ENCODE results near the gene SPINT4.
"Not testable (repeated sequence)": the region's sequence is repeated elsewhere in the genome, so short reads cannot be mapped to it uniquely, and the experiment has no call there.

Gene SPINT4

GRCh38 chr20:45722047-45722446 is at the start of gene SPINT4:
Gene SPINT4 (plus strand): TSS chr20:45722347. CDS start chr20:45722368, 21 bp downstream.
- H3K4me3 ChIP-seq (ENCODE audit: low read depth, low read length), result no peak within 1 kb of the TSS

DNA sequence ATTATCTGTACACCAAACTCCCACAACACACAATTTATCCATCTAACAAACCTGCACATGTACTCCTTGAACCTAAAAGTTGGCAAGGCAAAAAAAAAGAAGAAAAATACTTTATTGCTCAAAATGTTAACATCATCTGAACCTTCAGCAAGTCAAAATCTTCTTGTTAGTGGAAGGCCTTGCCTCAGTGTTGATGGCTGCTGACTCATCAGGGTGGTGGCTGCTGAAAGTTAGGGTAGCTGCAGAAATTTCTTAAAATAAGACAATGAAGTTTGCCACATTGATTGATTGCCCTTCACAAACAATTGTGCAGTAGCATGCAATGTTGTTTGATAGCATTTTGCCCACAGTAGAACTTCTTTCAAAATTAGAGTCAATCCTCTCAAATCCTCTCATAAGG is 49.4 kb upstream of the SPINT4 start:
- H3K4me3 ChIP-seq (ENCODE audit: low read depth, low read length), result no peak overlapping the region

- no peak overlapping the region for H3K4me3 ChIP-seq (ENCODE audit: low read depth, low read length)
These were observed 42.5 kb upstream of the SPINT4 start for GRCh38 chr20:45679650-45680049.

GRCh38 chr20:45685896-45686295 is 36.3 kb upstream of the SPINT4 start:
- H3K4me3 ChIP-seq (ENCODE audit: low read depth, low read length), result no peak overlapping the region

DNA sequence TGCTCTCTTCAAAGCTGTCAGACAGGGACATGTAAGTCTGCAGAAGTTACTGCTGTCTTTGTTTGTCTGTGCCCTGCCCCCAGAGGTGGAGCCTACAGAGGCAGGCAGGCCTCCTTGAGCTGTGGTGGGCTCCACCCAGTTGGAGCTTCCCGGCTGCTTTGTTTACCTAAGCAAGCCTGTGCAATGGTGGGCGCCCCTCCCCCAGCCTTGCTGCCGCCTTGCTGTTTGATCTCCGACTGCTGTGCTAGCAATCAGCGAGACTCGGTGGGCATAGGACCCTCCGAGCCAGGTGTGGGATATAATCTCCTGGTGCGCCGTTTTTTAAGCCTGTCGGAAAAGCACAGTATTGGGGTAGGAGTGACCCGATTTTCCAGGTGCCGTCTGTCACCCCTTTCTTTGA is 28.8 kb upstream of the SPINT4 start:
- H3K4me3 ChIP-seq (ENCODE audit: low read depth, low read length), result not testable (repeated sequence)

DNA sequence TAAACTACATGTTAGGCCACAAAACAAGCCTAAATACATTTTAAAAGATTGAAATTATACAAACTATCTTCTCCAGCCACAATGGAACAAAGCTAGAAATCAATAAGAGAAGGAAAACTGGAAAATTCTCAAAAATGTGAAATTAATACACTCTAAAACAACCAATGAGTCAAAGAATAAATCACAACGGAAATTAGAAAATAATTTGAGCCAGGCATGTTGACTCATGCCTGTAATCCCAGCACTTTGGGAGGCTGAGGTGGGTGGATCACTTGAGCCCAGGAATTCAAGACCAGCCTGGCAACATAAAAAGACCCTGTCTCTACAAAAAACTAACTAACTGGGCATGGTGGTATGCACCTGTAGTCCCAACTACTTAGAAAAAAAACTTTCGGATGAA is 26.7 kb upstream of the SPINT4 start:
- H3K4me3 ChIP-seq (ENCODE audit: low read depth, low read length), result no peak overlapping the region

DNA sequence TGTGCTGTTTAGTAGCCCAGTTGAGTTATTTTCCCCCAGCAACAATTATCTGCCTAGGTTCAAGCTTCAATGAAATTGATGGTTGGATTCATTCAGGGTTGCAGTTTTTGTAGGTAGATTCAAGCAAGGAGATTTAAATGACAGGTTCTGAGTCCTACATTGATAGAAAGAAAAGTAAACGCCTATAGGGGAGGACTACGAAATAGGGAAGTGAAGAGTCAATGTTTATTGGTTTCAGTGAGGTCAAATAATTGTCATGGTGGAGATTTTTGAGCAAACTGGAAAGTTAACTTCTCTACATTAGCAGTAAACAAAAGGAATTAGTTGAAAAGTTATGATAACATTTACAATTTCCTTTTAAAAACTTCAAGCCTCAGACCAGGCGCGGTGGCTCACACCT is 21.0 kb upstream of the SPINT4 start:
- no peak overlapping the region for H3K4me3 ChIP-seq (ENCODE audit: low read depth, low read length)

GRCh38 chr20:45701873-45702272 is 20.3 kb upstream of the SPINT4 start, which contains the start of gene WFDC13:
Gene WFDC13 (plus strand): TSS chr20:45702038. CDS start chr20:45702124, 86 bp downstream.
- no peak within 1 kb of the TSS for H3K4me3 ChIP-seq (ENCODE audit: low read depth, low read length)

DNA sequence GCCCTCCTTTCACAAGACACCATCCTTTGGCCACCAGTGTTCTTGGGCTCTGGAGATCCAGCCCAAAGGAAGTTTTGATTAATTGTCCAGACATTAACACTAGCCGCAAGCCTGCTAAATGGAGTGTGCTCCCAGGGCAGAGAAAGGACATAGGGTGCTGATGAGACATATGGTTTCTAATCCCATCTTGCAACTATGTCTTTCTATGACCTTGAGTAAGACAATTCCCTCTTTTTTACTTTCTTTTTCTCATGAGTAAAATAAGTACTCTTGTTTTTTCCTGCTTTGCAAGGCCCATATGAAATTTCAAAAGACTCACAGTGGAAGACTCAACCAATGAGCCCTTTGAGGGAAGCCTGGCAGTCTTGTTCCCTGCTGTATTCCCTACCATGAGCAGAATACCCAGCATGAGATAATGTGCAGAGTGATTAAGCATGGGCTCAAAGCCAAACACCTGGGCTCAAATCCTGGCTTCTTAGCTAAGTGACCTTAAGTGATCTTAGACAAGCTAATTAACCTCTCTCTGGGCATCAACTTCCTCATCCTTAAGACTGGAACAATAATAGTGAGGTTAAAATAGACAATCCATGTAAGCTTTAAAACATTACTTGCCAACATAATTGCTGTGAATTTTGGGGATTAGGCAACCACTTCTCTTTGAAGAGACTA is 17.0 kb upstream of the SPINT4 start, which contains the start of gene WFDC10B:
WFDC10B (minus strand) TSS at position 51 of the 669 bp plus-strand sequence. CDS start 19,027 bp downstream, outside the sequence.
- H3K4me3 ChIP-seq (ENCODE audit: low read depth, low read length), result no peak within 1 kb of the TSS

DNA sequence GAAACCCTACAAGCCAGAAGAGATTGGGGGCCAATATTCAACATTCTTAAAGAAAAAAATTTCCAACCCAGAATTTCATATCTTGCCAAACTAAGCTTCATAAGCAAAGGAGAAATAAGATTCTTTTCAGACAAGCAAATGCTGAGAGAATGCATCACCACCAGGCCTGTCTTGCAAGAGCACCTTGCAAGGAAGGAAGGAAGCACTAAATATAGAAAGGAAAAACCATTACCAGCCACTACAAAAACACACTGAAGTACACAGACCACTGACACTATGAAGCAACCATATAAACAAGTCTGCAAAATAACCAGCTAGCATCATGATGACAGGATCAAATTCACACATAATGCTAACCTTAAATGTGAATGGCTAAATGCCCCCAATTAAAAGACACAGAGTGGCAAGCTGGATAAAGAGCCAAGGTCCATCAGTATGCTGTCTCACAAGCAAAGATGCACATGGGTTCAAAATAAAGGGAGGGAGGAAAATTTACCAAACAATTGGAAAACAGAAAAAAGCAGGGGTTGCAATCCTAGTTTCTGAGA is 5.9 kb upstream of the SPINT4 start:
- H3K4me3 ChIP-seq (ENCODE audit: low read depth, low read length), result not testable (repeated sequence)

DNA sequence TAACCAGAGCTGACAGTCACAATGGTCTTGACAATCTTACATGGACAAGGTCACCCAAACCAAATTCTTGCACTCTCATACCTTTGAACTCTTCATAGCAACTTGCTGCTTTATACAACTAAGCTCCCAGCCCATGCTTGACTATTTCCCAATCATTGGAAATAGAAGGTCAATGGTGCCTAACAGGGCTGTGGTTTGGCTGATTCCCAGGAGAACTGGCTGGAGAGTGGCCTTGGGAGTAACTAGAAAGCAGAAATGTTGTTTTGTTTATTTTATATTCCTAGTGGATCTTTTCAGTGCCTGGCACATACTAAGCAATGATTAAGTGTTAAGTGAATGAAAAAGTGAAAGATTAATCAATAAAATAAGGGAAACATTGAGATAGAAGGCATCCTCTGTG is 3.0 kb downstream of the SPINT4 start:
- no peak overlapping the region for H3K4me3 ChIP-seq (ENCODE audit: low read depth, low read length)

GRCh38 chr20:45727044-45727443 is 4.9 kb downstream of the SPINT4 start:
- H3K4me3 ChIP-seq (ENCODE audit: low read depth, low read length), result no peak overlapping the region

- no peak overlapping the region for H3K4me3 ChIP-seq (ENCODE audit: low read depth, low read length)
These were observed 10.1 kb downstream of the SPINT4 start for GRCh38 chr20:45732199-45732598.

GRCh38 chr20:45735552-45735951 is 13.4 kb downstream of the SPINT4 start:
- no peak overlapping the region for H3K4me3 ChIP-seq (ENCODE audit: low read depth, low read length)

- no peak overlapping the region for H3K4me3 ChIP-seq (ENCODE audit: low read depth, low read length)
These were observed 13.8 kb downstream of the SPINT4 start for GRCh38 chr20:45735988-45736387.

GRCh38 chr20:45742596-45742995 is 20.4 kb downstream of the SPINT4 start:
- no peak overlapping the region for H3K4me3 ChIP-seq (ENCODE audit: low read depth, low read length)

- H3K4me3 ChIP-seq (ENCODE audit: low read depth, low read length), result no peak overlapping the region
These were observed 22.9 kb downstream of the SPINT4 start for GRCh38 chr20:45745015-45745414.

DNA sequence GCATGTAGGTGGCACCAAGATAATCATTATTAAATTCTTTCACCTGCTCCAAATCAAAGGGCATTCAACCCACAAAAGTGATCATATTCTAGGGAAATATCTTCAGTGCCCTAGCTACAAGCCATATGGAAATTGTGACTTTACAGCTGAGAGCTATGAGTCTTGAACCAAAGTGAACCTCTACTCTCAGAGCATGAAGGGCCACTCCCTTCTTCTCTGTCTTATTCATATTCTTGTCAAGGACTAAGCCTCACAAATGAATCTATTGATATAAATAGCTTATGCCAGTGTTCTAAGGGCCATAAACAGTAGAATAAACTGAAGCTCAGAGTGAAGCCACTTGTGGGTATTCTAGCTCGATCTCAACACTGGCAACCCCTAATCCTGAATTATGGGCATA is 29.6 kb downstream of the SPINT4 start:
- no peak overlapping the region for H3K4me3 ChIP-seq (ENCODE audit: low read depth, low read length)

DNA sequence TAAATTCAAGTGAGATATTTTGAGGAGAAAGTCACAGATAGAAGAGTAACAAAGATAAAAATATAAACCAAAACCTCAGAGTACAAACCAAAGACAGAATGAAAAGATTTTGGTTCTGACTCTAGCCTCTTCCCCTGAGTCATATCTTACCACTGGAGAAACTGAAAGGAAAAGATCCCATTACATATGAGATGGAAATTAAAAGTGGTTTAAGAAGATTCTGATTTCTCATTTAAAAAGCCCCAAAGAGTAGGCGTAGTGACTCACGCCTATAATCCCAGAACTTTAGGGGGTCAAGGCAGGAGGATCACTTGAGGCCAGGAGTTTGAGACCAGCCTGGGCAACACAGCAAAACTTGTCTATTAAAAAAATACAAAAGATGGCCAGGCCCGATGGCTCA is 30.6 kb downstream of the SPINT4 start:
- no peak overlapping the region for H3K4me3 ChIP-seq (ENCODE audit: low read depth, low read length)

GRCh38 chr20:45758096-45758495 is 35.9 kb downstream of the SPINT4 start:
- H3K4me3 ChIP-seq (ENCODE audit: low read depth, low read length), result no peak overlapping the region

DNA sequence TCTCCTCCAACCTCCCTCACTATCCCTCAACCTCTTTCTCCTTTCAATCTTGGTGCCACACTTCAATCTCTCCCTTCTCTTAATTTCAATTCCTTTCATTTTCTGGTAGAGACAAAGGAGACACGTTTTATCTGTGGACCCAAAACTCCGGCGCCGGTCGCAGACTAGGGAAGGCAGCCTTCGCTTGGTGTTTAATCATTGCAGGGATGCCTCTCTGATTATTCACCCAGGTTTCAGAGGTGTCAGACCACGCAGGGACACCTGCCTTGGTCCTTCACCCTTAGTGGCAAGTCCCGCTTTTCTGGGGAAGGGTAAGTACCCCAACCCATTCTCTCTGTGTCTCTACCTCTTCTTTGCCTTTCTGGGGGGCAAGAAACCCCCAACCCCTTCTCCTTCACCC is 37.8 kb downstream of the SPINT4 start:
- H3K4me3 ChIP-seq (ENCODE audit: low read depth, low read length), result not testable (repeated sequence)

GRCh38 chr20:45761966-45762365 is 39.8 kb downstream of the SPINT4 start:
- not testable (repeated sequence) for H3K4me3 ChIP-seq (ENCODE audit: low read depth, low read length)
